Activated naive CD8-positive, alpha-beta T cell treated with anti-CD3 and anti-CD28 coated beads, Interleukin-2, amount 10 ng/mL, durations not matched to agents 7 days and 5 days (primary cell): ENCODE data around the gene WWC1. TPM values are rescaled to one million over a fixed set of nuclear protein-coding genes. Genes with fewer than 3 reads are reported as not detected.
"Not testable (repeated sequence)": the region's sequence is repeated elsewhere in the genome, so short reads cannot be mapped to it uniquely, and the experiment has no call there.

ENCODE experiments used
- ATAC-seq: fragments of 150-1000 bp; cut with Tn5 transposase; one replicate; pipeline ENCODE4 v1.10.0; 2021; ENCODE audit warnings: low read depth, moderate library complexity
- POLR2A ChIA-PET: fragments of 350-600 bp; sonication (Branson Sonifier 250); formaldehyde crosslinking; loops from one replicate; lab custom pipeline; 2021; ENCODE audit warnings: antibody characterized with exemption; lab: Charles Lee
- DNase-seq: peaks from one replicate; pipeline ENCODE4 v3.0.0; 2021
- H3K27ac Mint-ChIP-seq: one replicate; pipeline ENCODE4 v1.8.0; 2022; ENCODE audit warnings: mild to moderate bottlenecking, mixed read lengths
- H3K27me3 Mint-ChIP-seq: one replicate; pipeline ENCODE4 v1.8.0; 2022; ENCODE audit warnings: mild to moderate bottlenecking, moderate library complexity, mixed read lengths
- H3K36me3 Mint-ChIP-seq: one replicate; pipeline ENCODE4 v1.8.0; 2021; ENCODE audit warnings: mild to moderate bottlenecking, mixed read lengths
- H3K4me1 Mint-ChIP-seq: one replicate; pipeline ENCODE4 v1.8.0; 2021; ENCODE audit warnings: mixed read lengths
- H3K4me3 Mint-ChIP-seq: one replicate; pipeline ENCODE4 v1.8.0; 2022; ENCODE audit warnings: mild to moderate bottlenecking, moderate library complexity, mixed read lengths
- H3K9me3 Mint-ChIP-seq: one replicate; pipeline ENCODE4 v1.8.0; 2021; ENCODE audit warnings: mixed read lengths
- total RNA-seq, 2 experiments: library from RNA; stranded (reverse); gene quantifications; one replicate each; pipeline ENCODE4 v1.2.3, GENCODE V29; 2021

Gene WWC1
- total RNA-seq, 2 experiments from 2014 or later, result 0.22 to 0.82 TPM

DNA sequence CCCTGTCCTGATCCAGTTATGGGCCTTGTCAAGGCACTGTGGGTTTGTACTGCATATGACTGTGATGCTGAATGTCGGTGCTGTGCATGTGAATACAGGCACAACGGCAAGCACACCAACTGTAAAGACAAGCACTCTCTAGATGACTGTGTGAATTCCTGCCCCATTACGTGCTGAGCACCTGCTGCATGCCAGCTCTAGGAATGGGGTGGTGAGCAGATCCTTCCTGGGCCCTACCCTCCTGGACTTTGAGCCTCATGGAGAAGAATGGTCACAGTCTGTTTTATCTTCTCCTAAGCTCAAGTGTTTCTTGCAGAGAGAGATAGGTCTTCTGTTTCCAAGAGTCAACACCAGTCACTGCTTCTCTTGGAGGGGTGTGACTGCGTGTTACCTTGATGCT, 138.9 kb downstream of the WWC1 start:
- Mint-ChIP-seq H3K27me3 (no peaks in the 10 kb centered on the region), H3K36me3 (no peaks in the 10 kb centered on the region), H3K27ac (no peak overlapping the region), H3K9me3 (no peaks in the 10 kb centered on the region), H3K4me3 (no peak overlapping the region), H3K4me1 (no peaks in the 10 kb centered on the region)
- POLR2A ChIA-PET, result no interaction called here
- DNase-seq (no peak), ATAC-seq (no peak)

- no peaks in the 10 kb centered on the region for H3K36me3 Mint-ChIP-seq
- DNase-seq, result no peak
- ATAC-seq, result no peak
- H3K27me3 Mint-ChIP-seq, result no peaks in the 10 kb centered on the region
- no peaks in the 10 kb centered on the region for H3K9me3 Mint-ChIP-seq
- POLR2A ChIA-PET, result interaction anchor here (1.0 kb wide), 1 partner anchor 9 kb away, joined by 3 read pairs; no protein-coding TSS in a partner anchor
- no peaks in the 10 kb centered on the region for H3K4me1 Mint-ChIP-seq
- H3K4me3 Mint-ChIP-seq, result no peak overlapping the region
- H3K27ac Mint-ChIP-seq, result no peak overlapping the region
Observed at GRCh38 chr5:168432903-168433302, 141.5 kb downstream of the WWC1 start.

DNA sequence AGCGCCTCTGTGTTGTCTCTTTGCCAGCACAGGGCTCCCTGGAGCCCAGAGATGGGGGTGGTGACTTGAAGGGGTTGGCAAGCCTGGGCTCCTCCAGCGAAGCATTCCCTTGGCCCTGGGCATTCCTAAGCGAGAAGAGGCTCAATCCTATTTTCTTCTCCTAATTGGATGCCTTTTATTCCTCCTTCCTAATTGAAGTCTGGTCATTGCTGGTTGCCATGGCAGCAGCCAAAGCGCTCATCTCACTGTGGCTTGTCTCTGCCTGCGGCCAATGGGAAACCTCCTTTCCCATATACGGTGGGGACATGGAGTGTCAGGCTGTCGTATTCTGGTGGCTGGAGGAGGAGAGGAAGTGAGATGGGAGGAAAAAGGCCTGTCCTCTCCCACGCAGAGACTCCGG, 142.6 kb downstream of the WWC1 start:
- DNase-seq, result no peak
- POLR2A ChIA-PET, result no interaction called here
- H3K4me3 Mint-ChIP-seq, result no peak overlapping the region

GRCh38 chr5:168434746-168435321, 143.4 kb downstream of the WWC1 start:
- H3K4me3 Mint-ChIP-seq, result no peak overlapping the region
- H3K36me3 Mint-ChIP-seq, result no peaks in the 10 kb centered on the region
- no peaks in the 10 kb centered on the region for H3K9me3 Mint-ChIP-seq
- no peak for ATAC-seq
- POLR2A ChIA-PET, result no interaction called here
- H3K4me1 Mint-ChIP-seq, result no peaks in the 10 kb centered on the region
- H3K27me3 Mint-ChIP-seq, result no peaks in the 10 kb centered on the region
- DNase-seq, result no peak
- no peak overlapping the region for H3K27ac Mint-ChIP-seq

More for the DNA sequence above, 142.6 kb downstream of the WWC1 start:
- ATAC-seq, result no peak
- Mint-ChIP-seq H3K27ac (no peak overlapping the region), H3K4me1 (no peaks in the 10 kb centered on the region), H3K27me3 (no peaks in the 10 kb centered on the region), H3K9me3 (no peaks in the 10 kb centered on the region), H3K36me3 (no peaks in the 10 kb centered on the region)

- H3K4me1 Mint-ChIP-seq, H3K9me3 Mint-ChIP-seq, H3K27me3 Mint-ChIP-seq, DNase-seq, H3K4me3 Mint-ChIP-seq, POLR2A ChIA-PET, H3K36me3 Mint-ChIP-seq, H3K27ac Mint-ChIP-seq, ATAC-seq: not testable (repeated sequence)
Observed at GRCh38 chr5:168435340-168435739, 143.9 kb downstream of the WWC1 start.

DNA sequence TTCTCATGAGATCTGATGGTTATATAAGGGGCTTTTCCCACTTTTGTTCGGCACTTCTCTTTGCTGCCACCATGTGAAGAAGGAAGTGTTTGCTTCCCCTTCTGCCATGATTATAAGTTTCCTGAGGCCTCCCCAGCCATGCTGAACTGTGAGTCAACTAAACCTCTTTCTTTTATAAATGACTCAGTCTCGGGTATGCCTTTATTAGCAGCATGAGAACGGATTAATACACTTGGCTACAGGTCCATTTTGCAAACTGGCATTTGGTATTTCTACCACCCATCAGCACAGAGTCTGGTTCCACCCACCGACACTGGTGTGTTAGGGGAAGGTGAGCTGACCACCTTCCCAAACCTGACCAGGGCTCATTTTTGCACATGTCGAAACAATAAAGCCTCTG, 146.9 kb downstream of the WWC1 start:
- ATAC-seq, result no peak
- H3K27me3 Mint-ChIP-seq, result peaks cover 4% of the 10 kb centered on the region
- no peaks in the 10 kb centered on the region for H3K36me3 Mint-ChIP-seq
- no peaks in the 10 kb centered on the region for H3K9me3 Mint-ChIP-seq
- H3K4me1 Mint-ChIP-seq, result no peaks in the 10 kb centered on the region
- POLR2A ChIA-PET, result no interaction called here
- H3K4me3 Mint-ChIP-seq, result no peak overlapping the region
- H3K27ac Mint-ChIP-seq, result no peak overlapping the region
- DNase-seq, result no peak

DNA sequence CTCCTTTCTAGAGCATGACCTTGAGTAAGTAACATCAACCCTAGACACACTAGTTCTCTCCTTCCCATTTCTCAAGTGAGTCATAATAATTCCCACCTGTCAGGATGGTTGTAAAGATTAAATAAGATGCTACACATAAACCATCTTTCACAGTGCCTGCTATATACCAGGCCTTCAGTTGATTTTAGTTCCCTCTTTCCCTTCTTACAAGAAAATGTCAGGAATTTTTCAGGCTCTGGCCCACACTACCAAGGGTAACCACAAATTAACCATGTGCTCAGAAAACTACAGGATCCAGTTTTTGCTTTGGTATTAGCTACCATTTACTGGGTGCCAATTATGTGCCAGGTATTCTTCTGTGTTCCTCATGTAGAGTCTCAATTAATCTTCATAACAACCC, 152.1 kb downstream of the WWC1 start:
- Mint-ChIP-seq H3K27ac (no peak overlapping the region), H3K4me3 (no peak overlapping the region), H3K9me3 (no peaks in the 10 kb centered on the region), H3K36me3 (no peaks in the 10 kb centered on the region), H3K4me1 (no peaks in the 10 kb centered on the region), H3K27me3 (peaks cover 21% of the 10 kb centered on the region)
- no peak for DNase-seq
- ATAC-seq, result no peak
- POLR2A ChIA-PET, result no interaction called here

DNA sequence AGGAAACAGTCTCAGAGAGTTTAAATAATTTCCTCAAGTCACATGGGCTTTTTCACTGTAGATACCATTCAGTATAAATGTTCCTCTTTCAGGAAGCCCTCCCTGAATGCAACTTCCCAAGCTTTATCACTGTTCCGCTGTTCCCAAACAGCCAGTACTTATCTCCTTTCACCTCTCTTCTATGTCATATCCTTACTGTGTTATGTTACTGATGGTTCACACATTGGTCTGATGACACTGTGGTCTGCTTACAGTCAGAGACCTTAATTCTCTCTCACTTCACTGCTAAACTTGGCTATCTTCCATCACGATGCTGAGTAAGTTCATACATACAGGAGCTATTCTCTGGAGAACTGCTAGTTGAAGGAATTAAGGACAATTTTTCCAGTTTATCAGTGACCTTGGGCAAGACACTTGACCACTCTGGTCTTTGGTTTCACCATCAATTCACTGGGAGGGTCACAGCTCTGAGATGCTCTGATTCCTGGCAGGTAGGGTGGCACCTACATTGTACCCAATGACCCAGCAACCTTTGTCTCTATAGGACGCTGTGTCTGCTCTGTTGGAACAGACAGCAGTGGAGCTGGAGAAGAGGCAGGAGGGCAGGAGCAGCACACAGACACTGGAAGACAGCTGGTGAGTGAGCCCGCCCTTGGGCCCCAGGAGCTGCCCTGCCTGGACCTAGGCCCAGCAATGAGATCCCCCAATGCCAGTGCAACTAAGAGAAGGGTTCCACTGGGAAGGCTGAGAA, 152.7 kb downstream of the WWC1 start:
- Mint-ChIP-seq H3K4me1 (no peaks in the 10 kb centered on the region), H3K36me3 (no peaks in the 10 kb centered on the region), H3K4me3 (no peak overlapping the region), H3K9me3 (no peaks in the 10 kb centered on the region), H3K27ac (no peak overlapping the region), H3K27me3 (peaks cover 21% of the 10 kb centered on the region)
- ATAC-seq, result no peak
- POLR2A ChIA-PET, result no interaction called here
- DNase-seq, result no peak

GRCh38 chr5:168446983-168447619, 155.7 kb downstream of the WWC1 start:
- H3K27ac Mint-ChIP-seq, result no peak overlapping the region
- no peak for ATAC-seq
- H3K36me3 Mint-ChIP-seq, result no peaks in the 10 kb centered on the region
- no peaks in the 10 kb centered on the region for H3K9me3 Mint-ChIP-seq
- peaks cover 19% of the 10 kb centered on the region for H3K27me3 Mint-ChIP-seq
- POLR2A ChIA-PET, result no interaction called here
- no peak for DNase-seq
- no peak overlapping the region for H3K4me3 Mint-ChIP-seq
- no peaks in the 10 kb centered on the region for H3K4me1 Mint-ChIP-seq

GRCh38 chr5:168447808-168448207, 156.4 kb downstream of the WWC1 start:
- POLR2A ChIA-PET, result no interaction called here
- H3K4me1 Mint-ChIP-seq, result no peaks in the 10 kb centered on the region
- H3K9me3 Mint-ChIP-seq, result no peaks in the 10 kb centered on the region
- peaks cover 19% of the 10 kb centered on the region for H3K27me3 Mint-ChIP-seq
- no peak overlapping the region for H3K27ac Mint-ChIP-seq
- ATAC-seq (no peak), DNase-seq (no peak)
- H3K36me3 Mint-ChIP-seq, result no peaks in the 10 kb centered on the region
- H3K4me3 Mint-ChIP-seq, result no peak overlapping the region

GRCh38 chr5:168449166-168449565, 157.7 kb downstream of the WWC1 start:
- DNase-seq (no peak), ATAC-seq (no peak)
- Mint-ChIP-seq H3K27ac (no peak overlapping the region), H3K4me1 (no peaks in the 10 kb centered on the region), H3K4me3 (no peak overlapping the region), H3K9me3 (no peaks in the 10 kb centered on the region), H3K36me3 (no peaks in the 10 kb centered on the region), H3K27me3 (peaks cover 17% of the 10 kb centered on the region)
- POLR2A ChIA-PET, result no interaction called here

GRCh38 chr5:168451565-168451964, 160.1 kb downstream of the WWC1 start:
- DNase-seq (no peak), ATAC-seq (no peak)
- Mint-ChIP-seq H3K9me3 (no peaks in the 10 kb centered on the region), H3K4me3 (no peak overlapping the region), H3K27ac (no peak overlapping the region), H3K4me1 (no peaks in the 10 kb centered on the region), H3K36me3 (no peaks in the 10 kb centered on the region), H3K27me3 (peaks cover 12% of the 10 kb centered on the region)
- POLR2A ChIA-PET, result no interaction called here

- POLR2A ChIA-PET, result no interaction called here
Observed at GRCh38 chr5:168455201-168455600, 163.8 kb downstream of the WWC1 start.

GRCh38 chr5:168457542-168457941, 166.1 kb downstream of the WWC1 start:
- Mint-ChIP-seq H3K9me3 (no peaks in the 10 kb centered on the region), H3K4me3 (no peak overlapping the region), H3K36me3 (no peaks in the 10 kb centered on the region), H3K4me1 (no peaks in the 10 kb centered on the region), H3K27ac (no peak overlapping the region), H3K27me3 (peaks cover 3% of the 10 kb centered on the region)
- ATAC-seq, result no peak
- no peak for DNase-seq
- POLR2A ChIA-PET, result no interaction called here

More at GRCh38 chr5:168455201-168455600, 163.8 kb downstream of the WWC1 start:
- ATAC-seq, result no peak
- no peak overlapping the region for H3K27ac Mint-ChIP-seq
- H3K27me3 Mint-ChIP-seq, result peaks cover 5% of the 10 kb centered on the region
- H3K4me3 Mint-ChIP-seq, result no peak overlapping the region
- no peaks in the 10 kb centered on the region for H3K4me1 Mint-ChIP-seq
- no peaks in the 10 kb centered on the region for H3K9me3 Mint-ChIP-seq
- no peaks in the 10 kb centered on the region for H3K36me3 Mint-ChIP-seq
- no peak for DNase-seq
